Glomerular visceral epithelial cell (primary cell): Measurements from ENCODE around the gene HOXA6.

Experiments
- DNase-seq: peaks from one replicate; pipeline ENCODE4 v3.0.0-alpha.2; 2016; ENCODE audit errors: extremely low spot score

HOXA6 gene

DNA sequence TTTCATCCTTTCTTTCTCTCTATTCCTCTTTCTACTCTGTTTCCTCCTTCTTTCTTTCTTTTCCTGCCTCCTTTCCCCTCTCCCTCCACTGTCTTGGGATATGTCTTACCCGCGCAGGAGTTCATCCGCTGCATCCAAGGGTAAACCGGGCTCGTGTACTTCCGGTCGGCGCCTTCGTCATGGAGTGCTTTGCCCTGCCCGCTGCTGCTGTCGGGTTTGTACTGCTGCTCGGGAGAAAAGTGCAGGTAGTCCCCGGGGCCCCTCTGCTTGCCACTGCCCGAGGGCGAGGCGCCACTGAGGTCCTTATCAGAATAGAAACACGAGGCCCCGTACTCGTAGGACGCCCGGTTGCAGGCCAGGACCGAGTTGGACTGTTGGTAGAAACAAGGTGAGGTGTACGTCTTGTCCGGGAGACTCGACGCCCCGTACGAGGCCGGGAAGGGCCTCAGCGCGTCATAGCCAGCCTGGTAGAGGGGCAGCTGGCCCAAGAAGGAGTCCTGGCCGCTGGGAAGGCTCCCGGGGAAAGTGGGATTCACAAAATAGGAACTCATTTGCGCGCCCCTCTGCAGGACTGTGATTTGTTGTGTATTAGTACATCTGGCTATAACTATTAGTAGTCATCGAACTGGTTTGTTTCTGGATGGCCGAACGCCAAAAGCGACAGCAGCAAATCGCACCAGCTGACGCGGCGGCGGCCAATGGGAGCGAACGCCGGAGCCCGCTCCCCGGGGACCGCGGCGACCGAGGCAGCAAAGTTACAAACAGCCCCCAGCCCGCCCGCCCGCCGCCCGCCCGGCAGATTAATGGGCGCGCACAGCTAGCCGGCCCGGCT, at the start of gene HOXA6:
TSS of gene HOXA6 (minus strand) at position 576 of the 832 bp plus-strand sequence. CDS start at position 551, 25 bp downstream.
- peak; percentile 50 for DNase-seq

DNA sequence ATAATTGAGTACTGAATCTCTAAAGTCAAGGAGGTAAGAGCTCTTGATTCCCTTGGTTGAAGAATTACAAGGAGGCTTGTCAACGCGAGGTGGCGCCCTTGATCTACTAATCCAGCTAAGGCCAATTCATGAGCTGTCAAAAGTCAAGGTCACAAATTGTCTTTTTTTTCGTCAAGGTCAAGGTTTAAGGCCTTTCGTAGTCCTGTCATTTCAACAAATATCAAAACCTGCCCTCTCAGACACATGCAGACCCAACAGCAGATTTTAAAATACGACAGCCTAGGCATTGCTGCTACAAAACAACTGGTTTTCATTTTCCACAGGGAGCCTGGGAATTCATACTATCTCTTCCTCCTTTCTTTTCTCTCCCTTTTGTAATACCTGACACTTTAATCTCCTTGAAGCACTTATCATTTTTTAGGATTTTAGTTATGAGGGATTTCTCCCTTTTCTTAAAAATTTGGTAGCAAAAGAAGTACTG, 48.8 kb upstream of the HOXA6 start:
- DNase-seq = peak; percentile 60

GRCh38 chr7:27194686-27195379, 47.3 kb upstream of the HOXA6 start:
- DNase-seq = no peak

- DNase-seq = no peak
These were observed 46.4 kb upstream of the HOXA6 start for GRCh38 chr7:27194002-27194352.

GRCh38 chr7:27193335-27194001, 45.9 kb upstream of the HOXA6 start:
- DNase-seq = no peak

DNA sequence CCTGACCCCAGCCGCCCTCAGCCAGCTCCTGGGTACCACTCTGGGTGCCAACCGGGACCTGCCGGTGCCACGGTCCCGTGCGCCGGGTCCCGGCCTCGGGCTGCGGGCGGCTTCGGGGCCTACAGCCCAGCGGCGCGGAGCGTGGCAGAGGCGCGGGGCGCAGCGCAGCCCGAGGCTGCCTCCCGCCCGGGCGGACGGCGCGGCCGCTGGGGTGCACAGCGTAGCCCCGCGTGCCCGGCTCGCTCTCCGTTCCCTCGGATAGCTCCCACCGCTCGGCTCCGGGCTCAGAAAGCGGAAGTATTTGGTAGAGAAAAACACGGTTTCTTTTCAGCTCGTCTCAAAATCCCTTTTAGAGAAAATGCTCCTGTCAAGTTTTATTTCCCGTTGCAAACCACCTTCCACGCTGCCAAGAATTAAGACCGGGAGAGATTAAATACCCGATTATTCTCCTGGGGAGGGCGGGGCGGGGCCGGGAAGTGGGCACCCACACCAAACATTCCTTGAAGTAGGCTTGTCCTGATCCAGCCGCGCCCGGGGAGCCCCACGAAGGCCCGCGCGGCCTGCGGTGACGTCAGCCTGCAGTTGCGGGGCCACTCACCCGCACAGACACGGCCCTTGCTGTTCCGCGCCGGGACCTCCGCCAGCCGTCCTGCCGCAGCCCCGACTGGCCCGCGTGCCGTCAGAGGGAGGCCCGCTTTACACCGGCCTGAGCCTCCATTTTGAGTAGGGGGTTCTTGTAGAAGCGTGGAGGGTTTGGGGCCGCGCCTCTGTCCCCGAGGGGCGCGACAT, 45.2 kb upstream of the HOXA6 start:
- DNase-seq = no peak

- DNase-seq = no peak
These were observed 44.4 kb upstream of the HOXA6 start for GRCh38 chr7:27191833-27192545.

DNA sequence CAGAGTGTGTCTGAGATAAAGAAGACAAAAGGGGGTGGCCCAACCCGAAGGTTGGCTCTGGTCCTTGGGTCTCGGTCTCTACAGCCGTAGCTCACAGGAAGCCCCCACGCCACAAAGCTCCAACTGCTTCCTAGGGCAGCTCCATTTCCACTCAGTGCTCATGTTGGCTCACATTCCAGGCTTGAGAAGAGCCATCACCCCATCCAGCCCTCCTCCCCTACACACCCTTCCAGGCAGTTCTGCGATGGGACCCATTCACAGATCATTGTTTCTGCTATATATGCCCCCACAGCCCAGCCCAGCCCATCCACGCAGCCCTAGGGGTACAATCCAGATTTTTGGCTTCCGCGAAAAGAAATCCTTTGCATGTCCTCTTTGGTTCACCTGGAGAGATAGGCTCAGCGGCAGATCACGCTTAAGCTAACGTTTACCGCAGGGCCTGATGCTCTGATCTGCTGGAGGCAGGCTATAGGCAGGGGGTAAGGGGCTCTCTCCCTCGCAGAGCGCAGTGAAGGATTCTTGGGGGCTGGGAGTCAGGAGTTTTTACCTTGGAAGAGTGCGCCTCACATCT, 43.7 kb upstream of the HOXA6 start:
- DNase-seq = no peak

DNA sequence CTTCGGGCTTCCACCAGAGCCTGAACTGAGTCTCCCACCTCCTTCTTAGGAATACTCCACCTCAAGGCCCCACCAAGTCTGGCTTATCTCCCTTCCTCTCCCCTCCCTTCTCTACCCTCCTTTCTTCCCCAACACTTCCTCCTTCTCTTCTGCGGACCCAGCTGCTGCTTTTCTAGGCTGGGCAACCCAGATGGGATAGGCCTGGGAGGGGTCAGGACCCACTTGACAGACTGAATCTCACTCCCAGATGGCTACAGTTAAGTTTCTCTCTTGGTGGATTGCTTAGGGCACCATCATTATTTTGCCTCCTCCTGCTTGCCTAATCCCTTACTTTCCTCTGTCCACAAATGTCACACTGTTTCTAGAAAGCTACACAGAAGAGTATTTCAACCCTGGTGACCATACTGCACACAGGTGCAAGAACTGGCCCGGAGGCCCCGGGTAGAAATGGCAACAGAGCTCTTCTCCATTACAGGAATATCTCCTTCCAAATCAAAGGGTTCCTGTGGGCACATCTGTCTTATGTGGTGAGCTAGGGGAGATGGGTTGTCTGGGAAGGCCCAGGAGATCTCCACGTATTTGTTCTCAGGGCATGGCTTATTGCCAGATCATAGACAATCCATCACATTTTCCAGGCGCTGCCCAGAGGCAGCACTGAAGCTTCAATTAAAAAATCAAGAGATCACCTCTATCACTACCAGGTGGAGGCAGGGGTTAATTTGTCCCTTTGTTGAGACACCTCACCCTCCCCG, 42.6 kb upstream of the HOXA6 start:
- no peak for DNase-seq

GRCh38 chr7:27189295-27189996, 41.9 kb upstream of the HOXA6 start:
- no peak for DNase-seq

GRCh38 chr7:27188386-27189294, 41.1 kb upstream of the HOXA6 start:
- no peak for DNase-seq

- no peak for DNase-seq
These were observed 40.2 kb upstream of the HOXA6 start for GRCh38 chr7:27187475-27188385.

DNA sequence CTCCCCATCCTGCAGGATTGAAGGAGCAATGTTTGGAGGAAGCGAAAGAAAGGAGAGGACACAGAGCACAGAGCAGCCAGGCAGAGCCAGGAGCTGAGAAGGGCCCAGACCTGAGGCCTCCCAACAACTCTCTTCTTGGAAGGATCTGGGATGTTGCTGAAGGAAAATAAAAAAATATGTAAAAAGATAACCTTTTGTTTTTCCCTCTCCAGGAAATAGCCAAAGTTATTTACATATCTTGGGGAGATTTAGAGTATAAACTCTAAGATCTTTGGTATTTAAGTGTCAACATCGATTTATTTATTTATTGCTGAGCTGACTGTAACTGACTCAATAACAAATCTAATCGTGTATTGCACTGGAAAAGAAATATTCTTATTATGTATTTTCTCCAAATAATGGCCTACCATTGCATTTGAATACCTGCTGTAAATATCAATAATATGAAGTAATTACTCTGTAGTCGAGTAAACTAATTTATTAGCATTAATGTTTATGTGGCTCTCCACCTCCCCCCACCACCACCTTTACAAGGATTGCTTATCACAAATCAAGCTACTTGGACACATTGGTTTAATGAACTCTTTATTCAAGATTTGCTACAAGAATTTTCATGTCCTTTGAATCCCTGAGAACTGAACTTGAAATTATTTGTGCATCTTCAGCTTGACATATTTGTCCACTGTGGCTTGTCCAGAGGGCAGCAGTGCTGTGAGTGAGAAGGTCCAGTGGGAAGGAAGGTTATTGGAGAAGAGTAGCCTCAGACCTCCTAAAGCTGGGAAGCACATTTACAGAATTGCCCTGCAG, 39.3 kb upstream of the HOXA6 start:
- DNase-seq = no peak

- DNase-seq = no peak
These were observed 38.5 kb upstream of the HOXA6 start for GRCh38 chr7:27185854-27186667.
